SJSA1 (cell line): ENCODE results near the gene PLCB4. TPM values are rescaled to one million over a fixed set of nuclear protein-coding genes. Genes with fewer than 3 reads are reported as not detected.

Experiments used
- DNase-seq, 2 experiments: peaks; one replicate each; pipeline ENCODE4 v3.0.0-alpha.2; 2015 to 2020; ENCODE audit warnings: low spot score in 2 of 2, low read depth in 1 of 2
- H3K27ac ChIP-seq: fragments of 250-450 bp; sonication (Bioruptor Pico); 2 replicates; pipeline ENCODE4 v1.5.1; 2020; ENCODE audit warnings: mild to moderate bottlenecking, moderate library complexity
- H3K27me3 ChIP-seq: fragments of 250-450 bp; sonication (Bioruptor Pico); replicated peaks from 2 replicates; pipeline ENCODE4 v1.5.1; 2020; ENCODE audit warnings: mild to moderate bottlenecking, moderate library complexity
- H3K36me3 ChIP-seq: fragments of 250-450 bp; sonication (Bioruptor Pico); 2 replicates; pipeline ENCODE4 v1.5.1; 2020; ENCODE audit warnings: mild to moderate bottlenecking
- H3K4me1 ChIP-seq: fragments of 250-450 bp; sonication (Bioruptor Pico); replicated peaks from 2 replicates; pipeline ENCODE4 v1.6.1; 2021; ENCODE audit warnings: mild to moderate bottlenecking
- H3K4me3 ChIP-seq: fragments of 250-450 bp; sonication (Bioruptor Pico); 2 replicates; pipeline ENCODE4 v1.5.1; 2020; ENCODE audit warnings: mild to moderate bottlenecking
- H3K9me3 ChIP-seq: fragments of 250-450 bp; sonication (Bioruptor Pico); replicated peaks from 2 replicates; pipeline ENCODE4 v1.5.1; 2020; ENCODE audit warnings: mild to moderate bottlenecking
- total RNA-seq: library from RNA; depleted of rRNA; stranded (reverse); fragments of >200 nt; shearing (Covaris generic); gene quantifications from 2 replicates; pipeline ENCODE4 v1.2.3, GENCODE V29; 2014

The PLCB4 gene
- total RNA-seq, 1 experiment from 2014 or later: 9.3 TPM

DNA sequence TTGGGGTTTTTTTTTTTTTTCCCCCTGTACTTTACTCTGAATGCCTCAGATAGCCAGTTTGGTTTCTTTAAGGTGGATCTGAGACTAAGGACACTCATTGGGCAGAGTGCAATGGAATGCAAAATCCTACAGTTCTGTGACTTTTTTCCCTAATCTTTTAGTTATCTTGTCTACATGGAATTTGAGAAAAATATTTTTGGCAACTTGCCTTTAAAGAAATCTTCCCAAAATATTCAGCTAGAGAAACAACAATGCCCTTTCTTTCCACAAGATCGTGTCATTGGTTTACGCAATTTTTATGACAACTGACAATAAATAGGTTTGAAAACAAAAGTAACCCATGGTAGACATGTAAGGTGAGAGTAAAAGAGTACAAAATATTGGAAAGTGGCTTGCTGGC lies 273.8 kb downstream of the PLCB4 start:
- peaks cover 8% of the 10 kb centered on the region; the same call in 1 of the 2 replicates for H3K4me1 ChIP-seq
- no peaks in the 10 kb centered on the region for H3K27me3 ChIP-seq
- H3K27ac ChIP-seq: no peak overlapping the region
- H3K36me3 ChIP-seq: no peaks in the 10 kb centered on the region
- no peak overlapping the region for H3K4me3 ChIP-seq
- no peak for DNase-seq
- no peaks in the 10 kb centered on the region for H3K9me3 ChIP-seq

GRCh38 chr20:9344083-9344920 lies 275.4 kb downstream of the PLCB4 start:
- H3K27ac ChIP-seq: no peak overlapping the region
- no peak for DNase-seq
- no peaks in the 10 kb centered on the region for H3K36me3 ChIP-seq
- no peak overlapping the region for H3K4me3 ChIP-seq
- no peaks in the 10 kb centered on the region for H3K27me3 ChIP-seq
- no peaks in the 10 kb centered on the region for H3K9me3 ChIP-seq
- peaks cover 8% of the 10 kb centered on the region; the same call in 1 of the 2 replicates for H3K4me1 ChIP-seq

- Histone ChIP-seq H3K4me3 (no peak overlapping the region), H3K4me1 (peaks cover 8% of the 10 kb centered on the region; the same call in 1 of the 2 replicates), H3K27ac (no peak overlapping the region), H3K27me3 (no peaks in the 10 kb centered on the region), H3K9me3 (no peaks in the 10 kb centered on the region), H3K36me3 (no peaks in the 10 kb centered on the region)
- DNase-seq: no peak
Observed at GRCh38 chr20:9348316-9348715, 279.4 kb downstream of the PLCB4 start.

DNA sequence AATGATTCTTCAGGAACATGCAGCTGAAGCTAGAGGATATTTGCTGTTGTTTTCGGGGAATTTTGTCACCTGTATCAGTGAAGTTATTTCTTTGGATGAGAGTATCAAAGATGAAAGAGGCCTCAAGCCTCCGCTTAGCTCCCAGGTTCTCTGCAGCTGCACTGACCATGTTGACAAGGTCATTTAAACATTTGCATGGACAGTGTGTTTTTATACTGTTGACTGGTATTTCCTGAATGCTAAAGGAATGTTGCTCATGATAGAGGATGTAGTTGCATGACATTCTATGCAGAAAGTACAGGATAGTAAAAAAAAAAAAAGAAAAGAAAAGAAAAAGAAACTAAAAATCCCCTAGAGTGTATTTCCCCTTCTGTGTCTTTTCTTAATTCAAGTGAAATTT lies 279.9 kb downstream of the PLCB4 start:
- no peak for DNase-seq
- Histone ChIP-seq H3K27me3 (no peaks in the 10 kb centered on the region), H3K36me3 (no peaks in the 10 kb centered on the region)

DNA sequence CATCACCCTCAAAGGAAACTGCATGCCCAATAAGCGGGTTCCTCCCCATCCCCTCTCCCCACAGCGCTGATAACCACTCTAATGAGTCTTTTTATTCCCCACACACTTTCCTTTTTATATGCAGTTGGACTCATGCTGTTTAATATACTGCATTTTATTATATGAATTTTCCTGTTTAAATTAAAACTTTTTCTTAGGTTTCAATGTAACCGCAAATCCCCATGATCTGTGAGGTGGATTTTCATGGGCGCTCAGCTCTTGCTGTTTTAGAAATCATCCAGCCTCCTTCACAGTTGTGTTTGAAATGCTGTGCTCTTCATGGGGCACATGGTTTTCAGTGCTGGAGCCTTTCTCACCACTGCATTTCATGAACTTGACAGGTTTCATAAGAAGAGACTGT lies 280.4 kb downstream of the PLCB4 start:
- peaks cover 6% of the 10 kb centered on the region; the same call in 1 of the 2 replicates for H3K4me1 ChIP-seq
- DNase-seq: no peak
- H3K27ac ChIP-seq: no peak overlapping the region
- H3K36me3 ChIP-seq: no peaks in the 10 kb centered on the region
- H3K4me3 ChIP-seq: no peak overlapping the region
- no peaks in the 10 kb centered on the region for H3K27me3 ChIP-seq
- no peaks in the 10 kb centered on the region for H3K9me3 ChIP-seq

More for the DNA sequence above, 279.9 kb downstream of the PLCB4 start:
- H3K4me1 ChIP-seq: peaks cover 8% of the 10 kb centered on the region; the same call in 1 of the 2 replicates
- no peak overlapping the region for H3K4me3 ChIP-seq
- no peak overlapping the region for H3K27ac ChIP-seq
- no peaks in the 10 kb centered on the region for H3K9me3 ChIP-seq

DNA sequence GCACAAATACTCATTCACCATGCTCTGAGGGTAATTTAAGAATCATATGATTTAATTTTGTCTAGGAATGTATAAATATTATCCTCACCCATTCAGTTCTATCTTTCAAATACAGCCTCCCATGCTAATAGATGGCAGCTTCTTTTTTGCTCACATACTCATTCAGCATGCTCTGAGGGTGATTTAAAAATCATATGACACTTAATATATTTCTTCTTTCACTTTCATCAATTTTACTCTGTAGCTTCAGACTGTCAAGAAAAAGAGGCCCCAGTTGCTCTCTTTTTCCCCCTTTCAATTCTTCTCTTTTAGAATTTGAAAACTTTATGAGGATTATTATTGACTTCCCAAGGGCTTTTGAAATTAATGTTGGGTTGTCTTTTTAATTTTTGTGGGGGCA lies 283.9 kb downstream of the PLCB4 start:
- no peaks in the 10 kb centered on the region for H3K9me3 ChIP-seq
- H3K27ac ChIP-seq: no peak overlapping the region
- no peaks in the 10 kb centered on the region for H3K27me3 ChIP-seq
- no peaks in the 10 kb centered on the region for H3K4me1 ChIP-seq
- no peak overlapping the region for H3K4me3 ChIP-seq
- no peak for DNase-seq
- no peaks in the 10 kb centered on the region for H3K36me3 ChIP-seq

DNA sequence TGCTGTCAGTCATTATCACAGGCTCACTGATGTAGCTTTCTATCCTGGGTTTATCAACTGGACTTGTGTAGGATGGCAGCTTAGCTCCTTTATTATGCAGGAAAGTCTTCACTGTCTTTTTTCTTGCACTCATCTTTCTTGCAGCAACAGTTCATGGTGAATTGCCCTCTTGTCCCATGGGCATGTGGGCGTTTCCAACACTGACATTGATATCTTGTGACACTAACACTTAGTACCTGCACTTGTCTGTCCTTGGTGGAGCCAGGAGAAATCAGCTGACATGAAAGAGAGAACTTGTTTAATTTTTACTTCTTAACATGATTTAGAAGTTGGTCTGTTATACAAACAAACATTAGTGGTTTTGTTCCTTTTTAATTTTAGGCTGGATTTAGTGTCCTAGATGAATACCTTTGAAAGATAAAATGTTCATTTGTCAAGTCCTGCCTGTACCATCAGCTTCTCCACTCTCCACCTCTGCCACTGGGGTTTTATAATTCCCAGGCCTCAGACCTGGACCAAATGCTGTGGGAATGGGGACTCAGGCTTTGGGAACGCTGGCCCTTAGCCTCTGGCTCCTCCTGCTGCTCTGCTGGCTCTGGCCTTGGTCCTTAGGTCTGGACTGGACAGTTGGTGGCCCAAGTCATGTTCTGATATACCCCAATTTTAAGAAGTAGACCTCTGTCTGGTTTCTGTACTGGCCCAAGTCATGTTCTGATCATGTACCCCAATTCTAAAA lies 284.5 kb downstream of the PLCB4 start:
- Histone ChIP-seq H3K36me3 (no peaks in the 10 kb centered on the region), H3K27ac (no peak overlapping the region), H3K4me3 (no peak overlapping the region), H3K27me3 (no peaks in the 10 kb centered on the region), H3K4me1 (no peaks in the 10 kb centered on the region), H3K9me3 (no peaks in the 10 kb centered on the region)
- no peak for DNase-seq

DNA sequence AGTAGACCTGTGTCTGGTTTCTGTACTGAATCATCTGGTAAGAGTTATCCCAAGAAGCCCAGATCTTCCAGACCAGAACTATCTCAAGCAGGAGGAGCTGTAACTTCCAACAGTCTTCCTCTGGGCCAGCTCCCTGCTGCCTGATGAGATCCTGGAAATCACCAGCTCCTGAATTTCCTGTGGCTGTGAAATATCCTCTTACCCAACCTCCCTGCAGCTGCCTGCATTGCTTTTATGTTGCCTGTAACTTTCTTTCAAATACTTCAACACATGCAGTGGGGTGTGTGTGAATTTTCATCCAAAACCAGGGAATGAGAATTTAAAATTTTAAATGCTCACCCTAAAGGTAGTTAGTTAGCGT lies 285.0 kb downstream of the PLCB4 start:
- DNase-seq: no peak
- no peaks in the 10 kb centered on the region for H3K36me3 ChIP-seq
- no peak overlapping the region for H3K4me3 ChIP-seq
- no peak overlapping the region for H3K27ac ChIP-seq
- no peaks in the 10 kb centered on the region for H3K9me3 ChIP-seq
- no peaks in the 10 kb centered on the region for H3K27me3 ChIP-seq
- no peaks in the 10 kb centered on the region for H3K4me1 ChIP-seq

DNA sequence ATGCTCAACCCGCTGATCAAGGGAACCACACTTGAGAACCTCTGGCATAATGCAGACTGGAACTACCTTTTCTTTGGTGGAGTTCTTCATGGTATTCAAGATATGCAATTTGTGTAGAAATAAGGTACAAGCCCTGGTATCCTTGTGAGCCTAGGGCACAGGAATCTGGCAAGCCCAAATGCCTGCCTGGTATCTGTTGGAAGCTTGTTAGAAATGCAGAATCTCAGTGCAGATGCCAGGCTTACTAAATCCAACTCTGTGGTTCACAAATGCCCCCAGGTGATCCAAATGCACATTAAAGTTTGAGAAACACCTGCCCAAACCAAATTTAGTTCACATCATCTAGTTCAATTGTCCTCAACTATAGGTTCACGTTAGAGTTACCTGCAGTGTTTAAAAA lies 285.7 kb downstream of the PLCB4 start:
- no peak overlapping the region for H3K27ac ChIP-seq
- no peaks in the 10 kb centered on the region for H3K27me3 ChIP-seq
- no peaks in the 10 kb centered on the region for H3K9me3 ChIP-seq
- no peaks in the 10 kb centered on the region for H3K36me3 ChIP-seq
- DNase-seq: no peak
- H3K4me1 ChIP-seq: no peaks in the 10 kb centered on the region
- H3K4me3 ChIP-seq: no peak overlapping the region

DNA sequence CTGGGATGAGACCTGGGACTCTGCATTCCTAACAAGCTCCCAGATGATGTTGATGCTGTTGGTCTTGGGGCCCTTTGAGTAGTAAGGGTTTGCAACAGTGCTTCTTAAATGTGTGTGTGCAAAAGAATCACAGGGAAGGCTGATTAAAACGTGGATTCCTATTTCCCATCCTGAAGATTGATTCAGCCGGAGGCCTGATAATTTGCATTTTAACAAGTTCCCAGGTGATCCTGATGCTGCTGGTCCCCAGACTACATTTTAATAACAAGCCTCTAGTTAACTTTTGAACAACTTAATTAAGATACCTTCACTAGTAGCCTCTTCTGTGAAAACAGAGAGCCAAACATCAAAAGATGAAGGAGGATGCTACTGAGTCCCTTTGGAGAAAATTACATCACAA lies 289.1 kb downstream of the PLCB4 start:
- Histone ChIP-seq H3K27ac (no peak overlapping the region), H3K4me1 (0 out of 2 replicates have a peak, but pooled peaks cover 6% of the 10 kb centered on the region), H3K36me3 (no peaks in the 10 kb centered on the region), H3K27me3 (no peaks in the 10 kb centered on the region), H3K4me3 (no peak overlapping the region), H3K9me3 (no peaks in the 10 kb centered on the region)
- DNase-seq: no peak

DNA sequence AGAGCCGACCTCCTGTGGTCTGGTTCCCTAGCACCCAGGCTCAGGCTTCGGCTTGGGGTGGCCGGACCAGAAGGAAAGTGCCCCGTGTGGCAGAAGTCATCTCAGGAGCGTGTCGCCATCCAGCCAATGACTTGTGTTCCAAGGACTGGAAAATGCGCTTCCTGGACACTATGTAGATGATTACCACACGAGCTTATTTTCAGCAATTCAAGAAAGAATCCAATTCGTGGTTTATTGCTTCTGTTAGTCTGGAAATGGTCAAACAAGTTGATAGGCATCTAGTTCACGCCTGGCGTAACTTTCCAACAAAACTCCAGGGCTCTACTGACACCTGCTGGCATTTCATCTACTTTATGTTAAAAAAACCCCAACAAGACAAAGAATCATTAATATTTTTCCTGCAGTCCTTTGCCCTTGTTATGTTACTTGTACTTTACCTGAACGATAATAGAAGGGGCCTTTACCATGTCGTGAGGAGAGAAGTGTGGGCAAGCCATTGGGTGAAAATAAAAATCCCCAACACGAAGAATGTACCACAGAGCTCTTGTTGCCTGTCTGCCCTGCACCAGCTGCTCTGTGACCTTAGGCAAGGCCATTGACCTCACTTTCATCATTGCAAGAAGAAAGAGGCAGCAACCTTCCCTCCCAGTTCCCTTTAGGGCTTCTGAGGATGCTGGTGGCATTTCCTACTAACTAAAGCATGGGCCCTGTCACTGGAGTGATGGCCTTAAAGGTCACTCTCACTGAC lies 290.8 kb downstream of the PLCB4 start:
- peak in 1 of 2 experiments; percentile 38 for DNase-seq
- Histone ChIP-seq H3K27ac (no peak overlapping the region), H3K9me3 (no peaks in the 10 kb centered on the region), H3K4me3 (no peak overlapping the region), H3K27me3 (no peaks in the 10 kb centered on the region), H3K36me3 (no peaks in the 10 kb centered on the region; the same call in 1 of the 2 replicates), H3K4me1 (0 out of 2 replicates have a peak, but pooled peaks cover 6% of the 10 kb centered on the region)

DNA sequence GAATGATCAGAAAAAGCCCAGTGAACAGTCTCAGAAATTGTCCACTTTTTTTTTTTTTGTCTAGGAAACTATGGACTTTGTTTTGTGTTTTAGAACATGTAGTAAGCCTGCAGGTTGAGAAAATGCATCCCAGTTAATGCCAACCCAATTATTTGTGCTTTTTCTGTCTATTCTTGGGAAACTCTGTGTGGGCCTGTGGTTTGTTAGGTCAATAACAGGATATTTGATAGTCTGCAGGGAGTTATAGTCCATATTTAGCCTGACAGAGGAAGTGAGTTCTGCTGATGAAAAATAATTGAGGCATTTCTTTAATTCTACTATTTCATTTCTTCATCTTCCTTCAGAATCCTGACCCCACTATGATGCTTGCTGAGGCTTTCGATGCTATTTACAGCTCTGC lies 291.5 kb downstream of the PLCB4 start:
- Histone ChIP-seq H3K36me3 (no peaks in the 10 kb centered on the region; the same call in 1 of the 2 replicates), H3K4me3 (no peak overlapping the region), H3K27ac (no peak overlapping the region), H3K9me3 (no peaks in the 10 kb centered on the region), H3K27me3 (no peaks in the 10 kb centered on the region), H3K4me1 (0 out of 2 replicates have a peak, but pooled peaks cover 6% of the 10 kb centered on the region)
- no peak for DNase-seq

- Histone ChIP-seq H3K9me3 (no peaks in the 10 kb centered on the region), H3K4me1 (0 out of 2 replicates have a peak, but pooled peaks cover 6% of the 10 kb centered on the region), H3K36me3 (no peaks in the 10 kb centered on the region; the same call in 1 of the 2 replicates), H3K27ac (no peak overlapping the region), H3K4me3 (no peak overlapping the region), H3K27me3 (no peaks in the 10 kb centered on the region)
- DNase-seq: no peak
Observed at GRCh38 chr20:9363673-9364072, 294.8 kb downstream of the PLCB4 start.
